GM19043 (cell line): ENCODE measurements around the gene PSMC5.
"Not testable (repeated sequence)": the region's sequence is repeated elsewhere in the genome, so short reads cannot be mapped to it uniquely, and the experiment has no call there.

Experiments used
- ATAC-seq: cut with Tn5 transposase; IDR thresholded peaks from one replicate; pipeline ENCODE4 v1.9.1; 2021; ENCODE audit warnings: low read depth; ENCODE audit not compliant: unreplicated experiment

The PSMC5 gene

GRCh38 chr17:63837480-63837879 is 10.2 kb downstream of the PSMC5 start:
- ATAC-seq, result no peak

DNA sequence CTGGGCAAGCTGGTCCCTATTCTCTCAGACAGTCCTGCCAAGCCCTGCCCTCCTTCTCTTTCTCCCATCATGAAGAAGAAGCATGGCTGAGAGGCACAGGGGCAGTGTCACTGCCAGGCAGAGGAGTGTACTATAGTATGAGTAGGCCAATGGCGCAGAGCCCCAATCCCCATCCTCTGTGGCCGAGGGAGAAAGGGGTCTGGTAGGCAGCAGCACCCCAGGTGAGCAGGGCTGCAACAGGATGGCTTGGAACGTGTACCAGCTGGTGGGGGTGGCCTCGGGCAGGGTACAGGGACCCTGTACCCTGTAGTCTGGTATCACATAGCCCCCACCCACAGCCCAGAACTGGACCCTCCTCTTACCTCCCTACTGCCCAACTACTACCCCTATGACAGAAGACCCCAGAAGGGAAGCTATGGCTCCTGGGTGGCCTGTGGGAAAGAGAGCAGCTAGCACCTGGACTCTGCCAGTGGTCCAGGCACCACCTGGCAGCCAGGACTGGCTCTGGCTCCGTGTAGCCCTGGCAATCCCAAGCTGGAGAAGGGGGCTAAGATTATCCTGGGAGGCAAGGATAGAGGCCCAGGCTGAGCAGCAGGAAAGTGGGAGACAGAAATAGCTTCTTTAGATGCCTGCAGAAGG is 10.8 kb downstream of the PSMC5 start:
- no peak for ATAC-seq

GRCh38 chr17:63838631-63839171 is 11.5 kb downstream of the PSMC5 start:
- ATAC-seq, result no peak

DNA sequence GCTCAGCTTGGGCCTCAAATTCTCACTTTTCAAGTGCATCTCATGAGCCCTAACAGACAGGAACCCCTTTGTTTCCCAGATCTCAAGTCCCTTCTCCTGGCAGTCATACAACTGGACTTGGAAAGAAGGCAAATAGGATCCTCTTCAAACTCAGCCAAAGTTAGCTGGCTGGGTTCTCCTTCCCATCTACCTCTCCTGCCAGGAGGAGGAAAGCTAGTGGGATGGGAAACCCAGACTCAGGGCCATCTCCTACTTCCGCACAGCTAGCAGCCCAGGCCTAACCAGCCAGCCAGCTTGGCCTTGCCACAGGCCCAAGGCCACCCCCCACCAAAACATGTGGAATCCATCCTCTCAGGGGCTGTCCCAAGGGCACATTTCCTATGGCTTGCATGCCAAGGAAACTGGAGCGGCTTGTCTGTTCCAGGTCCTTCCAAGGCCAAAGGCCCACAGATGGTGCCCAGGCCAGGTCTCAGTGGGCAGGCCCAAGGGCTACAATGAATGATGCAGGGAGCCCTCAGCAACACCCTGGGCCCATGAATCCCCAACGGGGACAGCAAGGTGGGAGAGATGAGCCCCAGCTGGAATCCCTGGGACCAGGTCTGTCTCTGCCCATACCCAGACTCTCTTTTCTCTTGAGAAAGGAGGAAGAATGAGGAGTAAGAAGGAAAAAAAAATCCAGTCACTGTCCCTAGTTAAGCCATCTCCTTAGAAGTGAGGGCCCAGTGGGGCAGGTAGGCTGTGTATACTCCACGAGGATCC is 13.5 kb downstream of the PSMC5 start:
- no peak for ATAC-seq

GRCh38 chr17:63841350-63842172 is 14.3 kb downstream of the PSMC5 start:
- ATAC-seq, result no peak

DNA sequence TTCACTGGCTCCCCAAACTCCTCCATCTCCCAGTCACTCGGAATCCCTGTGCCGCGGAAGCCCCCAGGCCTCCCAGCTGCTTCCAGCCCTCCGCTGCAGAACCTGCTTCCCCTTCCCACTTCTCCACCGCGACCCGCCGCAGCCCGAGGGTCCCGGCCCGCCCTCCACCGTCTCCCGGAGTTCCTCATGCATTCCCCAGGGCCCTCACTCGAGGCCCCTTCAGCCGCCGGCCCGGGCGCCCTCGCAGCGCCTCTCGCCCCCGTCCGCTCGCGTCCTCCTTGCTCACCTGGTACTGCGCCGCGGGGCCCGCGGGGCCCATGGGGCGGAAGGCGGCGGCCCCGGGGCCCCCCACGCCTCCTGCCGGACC is 14.9 kb downstream of the PSMC5 start:
- peak; percentile 26 for ATAC-seq

DNA sequence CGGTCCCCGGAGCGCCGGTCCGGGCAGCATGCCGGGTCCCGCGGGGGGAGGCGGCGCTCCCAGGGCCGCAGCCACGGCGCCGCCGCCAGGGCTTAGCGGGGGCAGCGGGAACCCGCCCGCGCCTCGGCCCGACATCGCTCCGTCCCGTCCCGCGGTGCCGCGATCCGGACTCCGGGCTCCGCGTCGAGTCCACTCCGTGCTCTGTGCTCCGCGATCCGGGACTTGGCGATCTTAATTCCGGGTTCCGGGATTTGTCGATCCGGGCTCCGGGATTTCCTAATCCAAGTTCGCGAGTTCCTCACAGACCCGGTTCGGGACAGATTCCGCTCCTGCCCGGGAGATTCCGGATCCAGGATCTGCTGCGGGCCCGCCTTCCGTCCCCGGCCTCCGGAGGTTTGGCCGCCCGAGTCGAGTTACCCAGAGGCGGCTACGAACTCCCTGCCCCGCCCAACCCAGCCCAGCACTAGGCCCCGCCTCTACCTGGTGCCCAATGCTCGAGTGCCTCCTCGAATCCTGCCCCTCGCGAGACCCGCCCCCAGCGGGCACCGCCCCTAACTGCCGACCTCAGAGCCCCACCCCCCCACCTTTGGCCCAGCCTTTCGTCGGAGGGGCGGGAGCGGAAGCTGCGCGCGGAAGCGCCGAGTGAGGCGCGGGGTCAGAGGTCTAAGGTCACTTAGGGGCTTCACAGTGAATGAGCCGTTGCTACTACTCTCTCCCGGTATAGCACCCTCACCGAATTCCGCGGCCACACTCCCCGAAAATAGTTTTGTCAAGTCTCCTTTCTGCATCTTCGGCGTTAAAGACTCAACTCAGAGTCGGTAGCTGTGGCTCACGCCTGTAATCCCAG is 15.5 kb downstream of the PSMC5 start, which contains the start of gene SMARCD2:
SMARCD2 (minus strand) TSS at position 146 of the 847 bp plus-strand sequence; CDS start at position 135, 11 bp downstream.
- peak; percentile 60 for ATAC-seq

- not testable (repeated sequence) for ATAC-seq
These were observed 16.2 kb downstream of the PSMC5 start for GRCh38 chr17:63843387-63843888.

DNA sequence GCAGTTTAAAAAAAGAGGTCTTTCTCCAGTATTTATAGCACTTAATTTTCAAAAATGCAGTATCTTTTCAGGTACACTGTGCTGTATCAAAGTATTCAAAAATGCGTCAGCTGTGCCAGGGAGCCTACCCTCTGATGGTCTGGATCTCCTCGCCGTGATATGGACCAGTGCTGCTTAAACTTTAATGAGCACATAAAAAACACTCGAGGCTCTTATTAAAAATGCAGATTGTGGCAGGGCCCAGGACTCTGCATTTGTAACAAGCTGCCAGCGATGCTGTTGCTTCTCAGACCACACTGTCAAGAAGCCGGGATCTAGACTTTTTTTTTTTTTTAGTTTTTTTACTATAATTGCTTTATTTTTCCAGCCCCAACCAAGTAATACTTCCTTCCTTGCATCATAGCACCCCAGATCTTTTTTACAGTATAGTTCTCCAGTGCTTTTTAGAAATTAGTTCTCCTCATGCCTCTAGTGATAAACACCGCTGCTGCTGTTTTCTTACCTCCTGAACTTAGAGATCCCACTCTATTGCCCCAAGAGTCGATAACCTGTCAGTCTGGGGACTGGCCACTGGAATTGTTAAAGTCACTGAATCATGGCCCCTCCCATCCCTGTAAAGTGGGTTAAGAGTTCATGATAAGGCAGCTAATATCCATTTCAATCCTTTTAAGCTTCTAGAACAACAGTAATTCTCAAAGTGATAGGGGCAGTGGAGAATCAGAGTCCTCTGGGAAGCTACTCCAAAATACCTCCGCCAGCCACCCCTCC is 16.9 kb downstream of the PSMC5 start:
- no peak for ATAC-seq

DNA sequence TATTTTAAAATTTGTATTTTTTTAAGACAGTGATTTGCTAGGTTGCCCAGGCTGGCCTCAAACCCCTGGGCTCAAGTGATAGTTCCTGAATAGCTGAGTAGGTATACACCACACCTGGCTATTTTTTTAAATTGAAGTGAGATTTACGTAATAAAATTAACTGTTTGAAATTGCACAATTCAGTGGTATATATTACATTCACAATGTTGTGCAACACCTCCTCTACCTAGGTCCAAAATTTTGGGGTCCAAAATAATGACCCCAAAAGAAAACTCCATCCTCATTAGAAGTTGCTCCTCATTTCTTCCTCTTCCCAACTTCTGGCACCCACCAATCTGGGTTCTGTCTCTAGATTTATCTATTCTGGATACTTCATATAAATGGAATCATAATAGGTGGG is 18.3 kb downstream of the PSMC5 start:
- no peak for ATAC-seq

GRCh38 chr17:63847525-63848249 is 20.5 kb downstream of the PSMC5 start:
- no peak for ATAC-seq

- ATAC-seq, result peak; percentile 89
These were observed 21.8 kb downstream of the PSMC5 start for GRCh38 chr17:63848834-63849689.

DNA sequence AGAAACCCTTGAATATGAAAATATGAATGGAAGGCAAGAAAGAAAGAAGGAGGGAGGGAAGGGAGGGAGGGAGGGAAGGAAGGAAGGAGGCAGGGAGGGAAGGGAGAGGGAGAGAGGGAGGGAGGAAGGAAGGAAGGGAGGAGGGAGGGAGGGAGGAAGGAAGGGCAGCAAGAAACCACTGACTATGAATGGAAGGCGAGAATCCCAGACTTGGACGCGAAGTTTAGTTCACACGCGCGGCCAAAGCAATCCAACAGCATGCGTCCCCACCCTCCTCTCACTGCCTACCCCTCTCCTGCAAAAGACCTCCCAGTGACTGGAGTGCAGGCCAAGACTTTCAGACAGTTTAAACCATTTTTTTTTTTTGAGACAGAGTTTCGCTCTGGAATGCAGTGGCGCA is 23.2 kb downstream of the PSMC5 start:
- ATAC-seq, result no peak

- no peak for ATAC-seq
These were observed 26.0 kb downstream of the PSMC5 start for GRCh38 chr17:63853260-63853659.

DNA sequence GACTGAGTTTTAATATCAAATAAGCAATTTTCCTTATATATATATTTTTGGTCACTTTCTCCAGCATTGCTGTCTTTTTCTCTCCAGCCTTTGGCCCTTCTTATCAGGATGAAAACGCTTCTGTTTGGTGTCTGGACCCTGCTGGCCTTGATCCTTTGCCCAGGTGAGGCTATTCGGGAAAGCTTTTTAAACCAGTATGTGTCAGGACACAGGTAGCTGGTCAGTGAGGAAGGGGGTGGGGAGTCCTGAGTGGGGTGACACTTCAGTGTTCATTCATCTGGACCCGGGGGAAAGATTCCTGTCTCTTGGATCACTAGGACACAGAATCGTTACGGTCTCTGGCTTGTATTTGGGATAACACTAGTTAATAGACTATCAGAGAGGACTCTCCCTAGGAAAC is 27.5 kb downstream of the PSMC5 start:
- no peak for ATAC-seq

GRCh38 chr17:63855185-63855584 is 28.0 kb downstream of the PSMC5 start:
- no peak for ATAC-seq

- ATAC-seq, result not testable (repeated sequence)
These were observed 29.2 kb downstream of the PSMC5 start for GRCh38 chr17:63856425-63856824.

GRCh38 chr17:63859257-63859656 is 32.0 kb downstream of the PSMC5 start:
- no peak for ATAC-seq
